ENCODE results near the gene VSIG8. TPM values are rescaled to one million over a fixed set of nuclear protein-coding genes. Genes with fewer than 3 reads are reported as not detected.

The VSIG8 gene
- total and polyA plus RNA-seq, 2 of the 8 experiments (the other 6 are each of a cell fraction or from before 2014, with no cell fraction given) = not detected

GRCh38 chr1:159900755-159901360 lies 38.4 kb upstream of the VSIG8 start:
- FAIRE-seq = no peak

More at GRCh38 chr1:159900755-159901360, 38.4 kb upstream of the VSIG8 start:
- Histone ChIP-seq H2BK12ac (ENCODE audit: low read depth, low read length) (peak overlapping the region; percentile 3; the same call in 1 of the 2 replicates), H3K27me3 (replicated peaks in 1 of 4; ENCODE audit: control insufficient read depth in 3 of 4, extremely low read depth in 1 of 4, insufficient read depth in 3 of 4, low read length in 3 of 4) (peaks cover 1 to 9% (median 7%) of the 10 kb centered on the region in 4 experiments; a peak in 5 of 7 replicates), H2BK20ac (ENCODE audit: low read length) (no peak overlapping the region), H3K9me3 (ENCODE audit: insufficient read depth in 2 of 2, low read depth in 1 of 2, low read length in 1 of 2) (no peaks in the 10 kb centered on the region), H4K8ac (ENCODE audit: extremely low read depth, insufficient read depth, low read length) (no peak overlapping the region), H3K18ac (ENCODE audit: extremely low read depth, low read length) (no peak overlapping the region), H3K14ac (ENCODE audit: insufficient read length) (no peak overlapping the region), H3K4ac (replicated peaks; ENCODE audit: insufficient read length, low read depth, low read length) (no peak overlapping the region), H3K9ac (replicated peaks in 1 of 4; ENCODE audit: extremely low read depth in 1 of 4, low read depth in 3 of 4, low read length in 3 of 4) (peak overlapping the region in 1 of 4 experiments; percentile 16; a peak in 2 of 7 replicates), H3K4me3 (ENCODE audit: extremely low read depth in 1 of 4, insufficient read depth in 2 of 4, low read depth in 3 of 4, low read length in 4 of 4) (peak overlapping the region in 1 of 4 experiments; percentile 47; a peak in 1 of 8 replicates), H3K23ac (ENCODE audit: insufficient read length) (no peak overlapping the region), H4K91ac (replicated peaks; ENCODE audit: insufficient read length, low read length) (no peak overlapping the region), H2BK120ac (replicated peaks; ENCODE audit: low read depth, low read length) (no peak overlapping the region), H2AK5ac (ENCODE audit: low read depth, low read length) (no peak overlapping the region), H3K4me2 (ENCODE audit: insufficient read depth in 1 of 2, low read depth in 2 of 2, low read length in 2 of 2) (peak overlapping the region; percentile 42 to 69; a peak in 3 of 4 replicates), H3K4me1 (replicated peaks in 1 of 4; ENCODE audit: control insufficient read depth in 3 of 4, insufficient read depth in 4 of 4, low read length in 3 of 4) (peaks cover 6 to 12% (median 7%) of the 10 kb centered on the region in 4 experiments), H3K23me2 (ENCODE audit: low read depth, low read length) (peaks cover 3% of the 10 kb centered on the region; the same call in 1 of the 2 replicates), H2AFZ (ENCODE audit: low read length) (no peak overlapping the region; the same call in 1 of the 2 replicates), H4K20me1 (replicated peaks in 1 of 2; ENCODE audit: control insufficient read depth in 1 of 2, insufficient read depth in 2 of 2, low read length in 2 of 2) (no peaks in the 10 kb centered on the region), H3K36me3 (ENCODE audit: control insufficient read depth in 2 of 4, insufficient read depth in 4 of 4, low read length in 3 of 4) (no peaks in the 10 kb centered on the region), H3K56ac (replicated peaks; ENCODE audit: insufficient read length, low read depth, low read length) (no peak overlapping the region), H4K5ac (ENCODE audit: insufficient read length, low read depth, low read length) (no peak overlapping the region), H2BK15ac (ENCODE audit: low read length) (no peak overlapping the region), H3K27ac (ENCODE audit: low read depth, low read length) (no peak overlapping the region), H2BK5ac (ENCODE audit: low read depth, low read length) (no peak overlapping the region), H3K79me1 (ENCODE audit: low read depth, low read length) (no peaks in the 10 kb centered on the region), H3K79me2 (ENCODE audit: control insufficient read depth in 1 of 2, insufficient read depth in 2 of 2, low read length in 2 of 2) (no peaks in the 10 kb centered on the region)
- no peak for DNase-seq (ENCODE audit: low read depth in 1 of 2, low spot score in 2 of 2)
- ChIA-PET POLR2A (ENCODE audit: partially characterized antibody) (interaction anchor here (0.8 to 2.5 kb wide), 7 partner anchors 13 to 67 kb away, joined by 3 to 11 read pairs (median 4); partner anchors contain the start of gene TAGLN2), CTCF (ENCODE audit: partially characterized antibody) (interaction anchor here (0.6 to 1.6 kb wide), 17 partner anchors 9 to 802 kb away, joined by 3 to 15 read pairs (median 4); partner anchors contain the start of gene TAGLN2)
- TF ChIP-seq E2F6 (IDR thresholded peaks at IDR 0.05) (peak; percentile 13; the same call in 1 of the 2 replicates), SP4 (IDR thresholded peaks at IDR 0.05; ENCODE audit: low read length) (no peak), MAX (IDR thresholded peaks at IDR 0.05) (peak; percentile 36; the same call in 1 of the 2 replicates), TAF7 (optimal IDR thresholded peaks at IDR 0.05; ENCODE audit: borderline replicate concordance, low read depth, low read length) (no peak)
- 94% methylated on average over 2 of the region's 2 CpGs; no CpG with 5 or more reads in 1 of the 2 experiments for WGBS, 2 experiments (ENCODE audit: extremely low coverage in 1 of 2, insufficient coverage in 1 of 2, insufficient read length in 1 of 2, insufficient replicate concordance in 2 of 2, low coverage in 1 of 2, low lambda C conversion rate in 2 of 2, missing lambda C conversion rate in 1 of 2)
